ENCODE data around the gene MTARC1. TPM values are rescaled to one million over a fixed set of nuclear protein-coding genes. Genes with fewer than 3 reads are reported as not detected.

Gene MTARC1
- total RNA-seq, 1 experiment from 2014 or later = 26.5 TPM

- H3K9ac ChIP-seq (ENCODE audit: low read length) = no peak overlapping the region
- no peak overlapping the region for H3K4me3 ChIP-seq (replicated peaks in 1 of 2; ENCODE audit: low read depth in 1 of 2, low read length in 2 of 2)
- no peaks in the 10 kb centered on the region for H3K79me2 ChIP-seq (ENCODE audit: insufficient read depth, low read length)
- no peak overlapping the region for H3K27ac ChIP-seq (ENCODE audit: low read depth, low read length)
- H4K20me1 ChIP-seq (ENCODE audit: insufficient read depth) = no peaks in the 10 kb centered on the region
- ATAC-seq (no peak), DNase-seq (ENCODE audit: low read depth, low spot score) (no peak)
- no peaks in the 10 kb centered on the region; a peak in 1 of 4 replicates for H3K4me1 ChIP-seq (ENCODE audit: control insufficient read depth in 1 of 2, insufficient read depth in 2 of 2, low read length in 2 of 2)
- ChIA-PET POLR2A (no interaction called here), CTCF (no interaction called here), RAD21 (ENCODE audit: low non-redundant PET in 1 of 2, low total read pairs in 2 of 2, uncharacterized antibody in 2 of 2, unreplicated experiment in 2 of 2) (no interaction called here)
- BruUV-seq (replicated peaks) = no TSS peak
- no peaks in the 10 kb centered on the region for H3K9me3 ChIP-seq (ENCODE audit: control insufficient read depth in 1 of 2, insufficient read depth in 1 of 2, low read depth in 1 of 2, low read length in 2 of 2)
- intact Hi-C loops (cut with micrococcal nuclease) = no loop called here
- H3K4me2 ChIP-seq (ENCODE audit: low read length) = no peak overlapping the region
- H2AFZ ChIP-seq (ENCODE audit: low read depth, low read length, poor library complexity, severe bottlenecking) = no peak overlapping the region
- TF ChIP-seq CTCF (IDR thresholded peaks at IDR 0.05 in 2 of 3, conservative IDR thresholded peaks at IDR 0.05 in 1 of 3; ENCODE audit: borderline replicate concordance in 1 of 3, insufficient read depth in 1 of 3, low read depth in 2 of 3, low read length in 2 of 3) (no peak), POLR2A (IDR thresholded peaks at IDR 0.05; ENCODE audit: borderline replicate concordance, extremely low read depth, insufficient read depth, insufficient read length) (no peak), SP1 (IDR thresholded peaks at IDR 0.05; ENCODE audit: low read depth) (no peak), SRF (IDR thresholded peaks at IDR 0.05; ENCODE audit: low read depth) (no peak), ZBTB33 (IDR thresholded peaks at IDR 0.05; ENCODE audit: extremely low read depth, insufficient replicate concordance, low read length) (no peak), EZH2phosphoT487 (IDR thresholded peaks at IDR 0.05; ENCODE audit: borderline replicate concordance) (no peak), ATF3 (IDR thresholded peaks at IDR 0.05) (no peak)
- no peaks in the 10 kb centered on the region for H3K9me2 ChIP-seq (ENCODE audit: insufficient read depth)
- no peaks in the 10 kb centered on the region for H3K27me3 ChIP-seq (ENCODE audit: insufficient read depth, low read length)
- 0 out of 4 replicates have a peak, but pooled peaks cover 0 to 4% of the 10 kb centered on the region in 2 experiments for H3K36me3 ChIP-seq (ENCODE audit: control insufficient read depth in 1 of 2, insufficient read depth in 2 of 2, low read length in 2 of 2)
Measured at GRCh38 chr1:220807726-220808125, 21.0 kb downstream of the MTARC1 start.
